Measurements from ENCODE around the gene HDHD3.

DNA sequence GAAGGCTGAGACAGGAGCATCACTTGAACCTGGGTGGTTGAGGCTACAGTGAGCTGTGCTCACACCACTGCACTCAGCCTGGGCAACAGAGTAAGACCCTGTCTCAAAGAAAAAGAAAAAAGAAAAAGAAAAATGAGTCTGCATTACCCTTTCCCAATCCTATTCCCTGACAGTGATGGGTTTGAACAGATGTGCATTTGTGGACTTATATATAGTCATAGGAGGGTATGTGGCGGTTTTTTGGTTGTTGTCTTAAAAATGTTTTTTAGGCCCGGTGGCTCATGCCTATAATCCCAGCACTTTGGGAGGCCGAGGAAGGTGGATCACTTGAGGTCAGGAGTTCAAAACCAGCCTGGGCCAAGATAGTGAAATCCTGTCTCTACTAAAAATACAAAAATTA, 13.4 kb downstream of the HDHD3 start:
- TF ChIP-seq, protein P1, sequence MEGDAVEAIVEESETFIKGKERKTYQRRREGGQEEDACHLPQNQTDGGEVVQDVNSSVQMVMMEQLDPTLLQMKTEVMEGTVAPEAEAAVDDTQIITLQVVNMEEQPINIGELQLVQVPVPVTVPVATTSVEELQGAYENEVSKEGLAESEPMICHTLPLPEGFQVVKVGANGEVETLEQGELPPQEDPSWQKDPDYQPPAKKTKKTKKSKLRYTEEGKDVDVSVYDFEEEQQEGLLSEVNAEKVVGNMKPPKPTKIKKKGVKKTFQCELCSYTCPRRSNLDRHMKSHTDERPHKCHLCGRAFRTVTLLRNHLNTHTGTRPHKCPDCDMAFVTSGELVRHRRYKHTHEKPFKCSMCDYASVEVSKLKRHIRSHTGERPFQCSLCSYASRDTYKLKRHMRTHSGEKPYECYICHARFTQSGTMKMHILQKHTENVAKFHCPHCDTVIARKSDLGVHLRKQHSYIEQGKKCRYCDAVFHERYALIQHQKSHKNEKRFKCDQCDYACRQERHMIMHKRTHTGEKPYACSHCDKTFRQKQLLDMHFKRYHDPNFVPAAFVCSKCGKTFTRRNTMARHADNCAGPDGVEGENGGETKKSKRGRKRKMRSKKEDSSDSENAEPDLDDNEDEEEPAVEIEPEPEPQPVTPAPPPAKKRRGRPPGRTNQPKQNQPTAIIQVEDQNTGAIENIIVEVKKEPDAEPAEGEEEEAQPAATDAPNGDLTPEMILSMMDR (IDR thresholded peaks at IDR 0.05) = no peak
- TF ChIP-seq KAT7 (CRISPR knock-in tag; IDR thresholded peaks at IDR 0.05; ENCODE audit: borderline replicate concordance) = no peak
- no peak for TF ChIP-seq ATF1 (CRISPR knock-in tag; IDR thresholded peaks at IDR 0.05)
- no peak for TF ChIP-seq NR1H2 (CRISPR knock-in tag; IDR thresholded peaks at IDR 0.05)
- TF ChIP-seq, protein P2, sequence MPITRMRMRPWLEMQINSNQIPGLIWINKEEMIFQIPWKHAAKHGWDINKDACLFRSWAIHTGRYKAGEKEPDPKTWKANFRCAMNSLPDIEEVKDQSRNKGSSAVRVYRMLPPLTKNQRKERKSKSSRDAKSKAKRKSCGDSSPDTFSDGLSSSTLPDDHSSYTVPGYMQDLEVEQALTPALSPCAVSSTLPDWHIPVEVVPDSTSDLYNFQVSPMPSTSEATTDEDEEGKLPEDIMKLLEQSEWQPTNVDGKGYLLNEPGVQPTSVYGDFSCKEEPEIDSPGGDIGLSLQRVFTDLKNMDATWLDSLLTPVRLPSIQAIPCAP (CRISPR knock-in tag; IDR thresholded peaks at IDR 0.05) = no peak
- no peak for TF ChIP-seq FOXK1 (CRISPR knock-in tag; IDR thresholded peaks at IDR 0.05)
- no peak for TF ChIP-seq ESRRA (CRISPR knock-in tag; IDR thresholded peaks at IDR 0.05; ENCODE audit: borderline replicate concordance)
- TF ChIP-seq SMAD3 (CRISPR knock-in tag; IDR thresholded peaks at IDR 0.05; ENCODE audit: borderline replicate concordance) = no peak
